Fibroblast of mammary gland (primary cell): ENCODE measurements around the gene OR4C15.

ENCODE experiments used
- DNase-seq: peaks from one replicate; pipeline ENCODE4 v3.0.0-alpha.2; 2010; ENCODE audit warnings: low read depth
- H3K4me3 ChIP-seq: 2 replicates; pipeline ENCODE4 v1.5.1; 2011; ENCODE audit warnings: low read depth, mild to moderate bottlenecking, low read length, moderate library complexity; ENCODE audit not compliant: control insufficient read depth
- CTCF ChIP-seq: conservative IDR thresholded peaks from 2 replicates; pipeline ENCODE4 v1.5.1; 2011; ENCODE audit warnings: low read depth, low read length, inconsistent platforms; ENCODE audit not compliant: control insufficient read depth, insufficient read depth

Gene OR4C15

GRCh38 chr11:55554169-55554568 lies at the start of gene OR4C15:
Gene OR4C15, plus strand, starts transcription at chr11:55554469. Its CDS starts 0 bp downstream, at chr11:55554469.
- no peak for TF ChIP-seq CTCF
- no peak for DNase-seq
- H3K4me3 ChIP-seq, result no peak within 1 kb of the TSS

GRCh38 chr11:55571828-55572227 lies 17.6 kb downstream of the OR4C15 start, which contains the start of gene OR4C16:
Gene OR4C16, plus strand, starts transcription at chr11:55572128. Its CDS starts 0 bp downstream, at chr11:55572128.
- TF ChIP-seq CTCF, result no peak
- no peak within 1 kb of the TSS for H3K4me3 ChIP-seq
- DNase-seq, result no peak

GRCh38 chr11:55572548-55572947 lies 18.3 kb downstream of the OR4C15 start:
- DNase-seq, result no peak
- no peak overlapping the region for H3K4me3 ChIP-seq
- no peak for TF ChIP-seq CTCF
